OCI-LY3 (cell line): Measurements from ENCODE around the gene ZBTB42.

ENCODE experiments used
- H2AFZ ChIP-seq: fragments of 200-600, 300-600 bp; shearing (Covaris generic); 2 replicates; pipeline ENCODE4 v1.6.0; 2014; ENCODE audit warnings: antibody characterized with exemption, low read depth, low read length
- H3K27ac ChIP-seq: fragments of 200-600, 300-600 bp; sonication (generic); 2 replicates; pipeline ENCODE4 v1.5.1; 2014; ENCODE audit warnings: mild to moderate bottlenecking, low read length, moderate library complexity, mixed read lengths
- H3K27me3 ChIP-seq: fragments of 200-600, 300-600 bp; sonication (generic); 2 replicates; pipeline ENCODE4 v1.6.1; 2014; ENCODE audit warnings: low read depth, low read length, mixed read lengths
- H3K36me3 ChIP-seq: fragments of 200-600, 300-600 bp; sonication (generic); replicated peaks from 2 replicates; pipeline ENCODE3; 2014; ENCODE audit warnings: low read depth, low read length, mixed read lengths
- H3K4me1 ChIP-seq: fragments of 300-600, 200-600 bp; sonication (generic); 2 replicates; pipeline ENCODE4 v1.6.1; 2014; ENCODE audit warnings: low read length, mixed read lengths
- H3K4me2 ChIP-seq: fragments of 200-600, 300-600 bp; sonication (generic); 2 replicates; pipeline ENCODE4 v1.6.1; 2014; ENCODE audit warnings: low read length, mixed read lengths
- H3K4me3 ChIP-seq: fragments of 300-600, 200-600 bp; sonication (generic); 2 replicates; pipeline ENCODE4 v1.5.1; 2014; ENCODE audit warnings: antibody characterized with exemption, mild to moderate bottlenecking, low read length, moderate library complexity
- H3K79me2 ChIP-seq: fragments of 300-600, 200-600 bp; shearing (Covaris generic); 2 replicates; pipeline ENCODE4 v1.6.1; 2014; ENCODE audit warnings: mild to moderate bottlenecking, low read length, mixed read lengths
- H3K9ac ChIP-seq: fragments of 300-600, 200-600 bp; shearing (Covaris generic); 2 replicates; pipeline ENCODE4 v1.6.0; 2014; ENCODE audit warnings: mild to moderate bottlenecking, low read length, moderate library complexity
- H3K9me3 ChIP-seq: fragments of 200-600, 300-600 bp; shearing (Covaris generic); 2 replicates; pipeline ENCODE4 v1.6.1; 2014; ENCODE audit warnings: low read length, mixed read lengths; ENCODE audit not compliant: insufficient read depth
- H4K20me1 ChIP-seq: fragments of 200-600, 300-600 bp; sonication (generic); 2 replicates; pipeline ENCODE4 v1.6.1; 2016; ENCODE audit warnings: low read length, mixed read lengths; ENCODE audit not compliant: insufficient read depth
- CTCF ChIP-seq: fragments of 200-600, 300-600 bp; sonication (generic); IDR thresholded peaks from 2 replicates; pipeline ENCODE4 v1.5.1; 2014; ENCODE audit warnings: antibody characterized with exemption, low read length, low read depth
- EZH2phosphoT487 ChIP-seq: fragments of 200-600 bp; shearing (Covaris generic); IDR thresholded peaks from 2 replicates; pipeline ENCODE4 v1.6.1; 2018; ENCODE audit warnings: antibody characterized with exemption, mixed run types, low read depth

The ZBTB42 gene

GRCh38 chr14:104805326-104805678, 4.4 kb downstream of the ZBTB42 start:
- Histone ChIP-seq H3K9ac (no peak overlapping the region), H3K4me1 (peaks cover 9% of the 10 kb centered on the region)
- TF ChIP-seq CTCF (no peak), EZH2phosphoT487 (no peak)

GRCh38 chr14:104805941-104806624, 5.2 kb downstream of the ZBTB42 start:
- Histone ChIP-seq H3K4me2 (no peak overlapping the region), H3K4me3 (no peak overlapping the region), H3K27ac (no peak overlapping the region), H3K27me3 (peaks cover 3% of the 10 kb centered on the region; the same call in 1 of the 2 replicates), H3K9me3 (no peaks in the 10 kb centered on the region), H2AFZ (no peak overlapping the region), H3K36me3 (no peaks in the 10 kb centered on the region), H4K20me1 (no peaks in the 10 kb centered on the region), H3K9ac (no peak overlapping the region), H3K4me1 (peaks cover 9% of the 10 kb centered on the region), H3K79me2 (no peaks in the 10 kb centered on the region)
- TF ChIP-seq EZH2phosphoT487 (no peak), CTCF (no peak)

More at GRCh38 chr14:104805326-104805678, 4.4 kb downstream of the ZBTB42 start:
- Histone ChIP-seq H3K9me3 (no peaks in the 10 kb centered on the region), H2AFZ (no peak overlapping the region), H3K4me2 (no peak overlapping the region), H3K79me2 (no peaks in the 10 kb centered on the region), H3K27me3 (peaks cover 6% of the 10 kb centered on the region; the same call in 1 of the 2 replicates), H4K20me1 (no peaks in the 10 kb centered on the region), H3K36me3 (no peaks in the 10 kb centered on the region), H3K4me3 (no peak overlapping the region), H3K27ac (no peak overlapping the region)

GRCh38 chr14:104806625-104807465, 5.9 kb downstream of the ZBTB42 start:
- H3K27ac ChIP-seq: no peak overlapping the region
- no peaks in the 10 kb centered on the region for H3K79me2 ChIP-seq
- TF ChIP-seq CTCF (no peak), EZH2phosphoT487 (no peak)
- no peaks in the 10 kb centered on the region for H4K20me1 ChIP-seq
- no peak overlapping the region for H2AFZ ChIP-seq
- no peaks in the 10 kb centered on the region for H3K9me3 ChIP-seq
- peaks cover 2% of the 10 kb centered on the region for H3K4me1 ChIP-seq
- H3K27me3 ChIP-seq: no peaks in the 10 kb centered on the region
- H3K9ac ChIP-seq: no peak overlapping the region
- H3K4me2 ChIP-seq: no peak overlapping the region
- no peak overlapping the region for H3K4me3 ChIP-seq
- H3K36me3 ChIP-seq: no peaks in the 10 kb centered on the region

- no peaks in the 10 kb centered on the region for H3K36me3 ChIP-seq
- H3K27me3 ChIP-seq: no peaks in the 10 kb centered on the region
- H3K4me3 ChIP-seq: no peak overlapping the region
- no peaks in the 10 kb centered on the region for H4K20me1 ChIP-seq
- H3K9ac ChIP-seq: no peak overlapping the region
- H3K4me1 ChIP-seq: no peaks in the 10 kb centered on the region; the same call in 1 of the 2 replicates
- H3K27ac ChIP-seq: no peak overlapping the region
- TF ChIP-seq CTCF: no peak
- TF ChIP-seq EZH2phosphoT487: no peak
- no peak overlapping the region for H3K4me2 ChIP-seq
- H2AFZ ChIP-seq: no peak overlapping the region
- H3K9me3 ChIP-seq: no peaks in the 10 kb centered on the region
- peaks cover 1% of the 10 kb centered on the region; the same call in 1 of the 2 replicates for H3K79me2 ChIP-seq
Observed at GRCh38 chr14:104808456-104808855, 7.6 kb downstream of the ZBTB42 start.
